ENCODE measurements around the gene GSPT1. TPM values are rescaled to one million over a fixed set of nuclear protein-coding genes. Genes with fewer than 3 reads are reported as not detected.

Gene GSPT1
- total RNA-seq, 1 experiment from 2014 or later, result 136 TPM

DNA sequence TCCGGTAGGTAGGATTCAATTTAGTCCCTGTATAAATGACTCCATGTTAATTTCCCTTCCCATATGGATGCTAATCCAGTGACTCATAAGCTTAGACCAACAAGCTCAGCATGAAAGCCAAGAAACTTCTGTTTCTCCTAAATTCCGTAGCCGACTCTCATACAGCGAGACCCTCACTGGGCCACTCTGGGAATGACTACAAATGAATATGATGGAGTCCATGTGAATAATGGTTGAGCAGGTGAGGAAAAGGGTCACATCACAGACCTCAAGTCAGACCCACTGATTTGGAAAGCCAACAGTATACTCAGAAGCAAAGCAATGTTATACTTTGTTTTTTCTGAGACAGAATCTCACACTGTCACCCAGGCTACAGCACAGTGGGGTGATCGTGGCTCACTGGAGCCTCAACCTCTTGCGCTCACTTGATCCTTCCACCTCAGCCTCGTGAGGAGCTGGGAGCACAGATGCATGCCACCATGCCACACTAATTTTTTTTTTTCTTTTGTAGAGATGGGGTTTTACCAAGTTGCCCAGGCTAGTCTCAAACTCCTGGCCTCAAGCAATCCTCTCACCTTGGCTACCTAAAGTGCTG is 79.0 kb downstream of the GSPT1 start:
- H3K27me3 ChIP-seq (replicated peaks; ENCODE audit: control insufficient read depth, insufficient read depth, low read length), result no peaks in the 10 kb centered on the region
- no peak for DNase-seq
- H3K9me3 Mint-ChIP-seq (ENCODE audit: unreplicated experiment), result no peaks in the 10 kb centered on the region
- TF ChIP-seq, protein P1, sequence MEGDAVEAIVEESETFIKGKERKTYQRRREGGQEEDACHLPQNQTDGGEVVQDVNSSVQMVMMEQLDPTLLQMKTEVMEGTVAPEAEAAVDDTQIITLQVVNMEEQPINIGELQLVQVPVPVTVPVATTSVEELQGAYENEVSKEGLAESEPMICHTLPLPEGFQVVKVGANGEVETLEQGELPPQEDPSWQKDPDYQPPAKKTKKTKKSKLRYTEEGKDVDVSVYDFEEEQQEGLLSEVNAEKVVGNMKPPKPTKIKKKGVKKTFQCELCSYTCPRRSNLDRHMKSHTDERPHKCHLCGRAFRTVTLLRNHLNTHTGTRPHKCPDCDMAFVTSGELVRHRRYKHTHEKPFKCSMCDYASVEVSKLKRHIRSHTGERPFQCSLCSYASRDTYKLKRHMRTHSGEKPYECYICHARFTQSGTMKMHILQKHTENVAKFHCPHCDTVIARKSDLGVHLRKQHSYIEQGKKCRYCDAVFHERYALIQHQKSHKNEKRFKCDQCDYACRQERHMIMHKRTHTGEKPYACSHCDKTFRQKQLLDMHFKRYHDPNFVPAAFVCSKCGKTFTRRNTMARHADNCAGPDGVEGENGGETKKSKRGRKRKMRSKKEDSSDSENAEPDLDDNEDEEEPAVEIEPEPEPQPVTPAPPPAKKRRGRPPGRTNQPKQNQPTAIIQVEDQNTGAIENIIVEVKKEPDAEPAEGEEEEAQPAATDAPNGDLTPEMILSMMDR (IDR thresholded peaks at IDR 0.05; ENCODE audit: insufficient read depth in 1 of 2, low read depth in 1 of 2, low read length in 1 of 2, severe bottlenecking in 1 of 2, unreplicated experiment in 1 of 2), result no peak
- CTCF ChIA-PET, result no interaction called here
- no peaks in the 10 kb centered on the region for H3K27me3 Mint-ChIP-seq (ENCODE audit: insufficient read depth, unreplicated experiment)
- H3K4me1 ChIP-seq, result peaks cover 4% of the 10 kb centered on the region; the same call in 1 of the 2 replicates
- no peak overlapping the region for H3K27ac Mint-ChIP-seq (ENCODE audit: unreplicated experiment)
- H3K4me3 Mint-ChIP-seq (ENCODE audit: unreplicated experiment), result no peak overlapping the region
- no peak overlapping the region for H3K4me3 ChIP-seq (ENCODE audit: low read depth, low read length)
- H3K4me1 Mint-ChIP-seq (ENCODE audit: low read depth, unreplicated experiment), result no peaks in the 10 kb centered on the region
- no TSS peak for BruUV-seq (replicated peaks)
- POLR2A ChIA-PET, result no interaction called here
- peaks cover 58% of the 10 kb centered on the region for H3K36me3 Mint-ChIP-seq (ENCODE audit: insufficient read depth, unreplicated experiment)
- H3K9me3 ChIP-seq, result no peaks in the 10 kb centered on the region
- peaks cover 3% of the 10 kb centered on the region; the same call in 1 of the 2 replicates for H3K36me3 ChIP-seq (ENCODE audit: control insufficient read depth, insufficient read depth, low read length)
- intact Hi-C loops (cut with micrococcal nuclease; ENCODE audit: unreplicated experiment), result no loop called here

GRCh38 chr16:11835891-11836649 is 79.7 kb downstream of the GSPT1 start:
- no TSS peak for BruUV-seq (replicated peaks)
- CTCF ChIA-PET, result no interaction called here
- H3K36me3 Mint-ChIP-seq (ENCODE audit: insufficient read depth, unreplicated experiment), result peaks cover 51% of the 10 kb centered on the region
- POLR2A ChIA-PET, result no interaction called here
- H3K4me1 ChIP-seq, result peaks cover 4% of the 10 kb centered on the region; the same call in 1 of the 2 replicates
- H3K4me3 Mint-ChIP-seq (ENCODE audit: unreplicated experiment), result no peak overlapping the region
- H3K9me3 ChIP-seq, result no peaks in the 10 kb centered on the region
- no peak for DNase-seq
- intact Hi-C loops (cut with micrococcal nuclease; ENCODE audit: unreplicated experiment), result no loop called here
- no peaks in the 10 kb centered on the region for H3K27me3 Mint-ChIP-seq (ENCODE audit: insufficient read depth, unreplicated experiment)
- H3K36me3 ChIP-seq (ENCODE audit: control insufficient read depth, insufficient read depth, low read length), result 0 out of 2 replicates have a peak, but pooled peaks cover 2% of the 10 kb centered on the region
- TF ChIP-seq, protein P1 (IDR thresholded peaks at IDR 0.05; ENCODE audit: insufficient read depth in 1 of 2, low read depth in 1 of 2, low read length in 1 of 2, severe bottlenecking in 1 of 2, unreplicated experiment in 1 of 2), result no peak
- no peaks in the 10 kb centered on the region for H3K4me1 Mint-ChIP-seq (ENCODE audit: low read depth, unreplicated experiment)
- H3K4me3 ChIP-seq (ENCODE audit: low read depth, low read length), result no peak overlapping the region
- H3K27ac Mint-ChIP-seq (ENCODE audit: unreplicated experiment), result no peak overlapping the region
- no peaks in the 10 kb centered on the region for H3K9me3 Mint-ChIP-seq (ENCODE audit: unreplicated experiment)
- H3K27me3 ChIP-seq (replicated peaks; ENCODE audit: control insufficient read depth, insufficient read depth, low read length), result no peaks in the 10 kb centered on the region

DNA sequence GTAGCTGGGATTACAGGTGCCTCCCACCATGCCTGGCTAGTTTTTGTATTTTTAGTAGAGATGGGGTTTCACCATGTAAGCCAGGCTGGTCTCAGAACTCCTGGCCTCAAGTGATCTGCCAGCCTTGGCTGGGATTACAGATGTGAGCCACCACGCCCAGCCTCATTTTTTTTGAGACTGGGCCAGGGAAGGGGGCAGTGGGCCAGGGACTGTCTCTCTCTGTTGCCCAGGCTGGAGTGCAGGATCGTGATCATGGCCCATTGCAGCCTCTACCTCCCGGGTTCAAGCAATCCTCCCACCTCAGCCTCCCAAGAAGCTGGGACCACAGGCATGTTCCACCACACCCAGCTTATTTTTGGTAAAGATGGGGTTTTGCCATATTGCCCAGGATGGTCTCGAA is 80.4 kb downstream of the GSPT1 start:
- Mint-ChIP-seq H3K4me3 (ENCODE audit: unreplicated experiment) (no peak overlapping the region), H3K36me3 (ENCODE audit: insufficient read depth, unreplicated experiment) (peaks cover 45% of the 10 kb centered on the region), H3K9me3 (ENCODE audit: unreplicated experiment) (no peaks in the 10 kb centered on the region), H3K4me1 (ENCODE audit: low read depth, unreplicated experiment) (no peaks in the 10 kb centered on the region), H3K27ac (ENCODE audit: unreplicated experiment) (no peak overlapping the region), H3K27me3 (ENCODE audit: insufficient read depth, unreplicated experiment) (no peaks in the 10 kb centered on the region)
- TF ChIP-seq, protein P1 (IDR thresholded peaks at IDR 0.05; ENCODE audit: insufficient read depth in 1 of 2, low read depth in 1 of 2, low read length in 1 of 2, severe bottlenecking in 1 of 2, unreplicated experiment in 1 of 2), result no peak
- H3K27me3 ChIP-seq (replicated peaks; ENCODE audit: control insufficient read depth, insufficient read depth, low read length), result no peaks in the 10 kb centered on the region
- no peak for DNase-seq
- peaks cover 4% of the 10 kb centered on the region; the same call in 1 of the 2 replicates for H3K4me1 ChIP-seq
- intact Hi-C loops (cut with micrococcal nuclease; ENCODE audit: unreplicated experiment), result no loop called here
- no peaks in the 10 kb centered on the region for H3K36me3 ChIP-seq (ENCODE audit: control insufficient read depth, insufficient read depth, low read length)
- BruUV-seq (replicated peaks), result no TSS peak
- POLR2A ChIA-PET, result interaction anchor here (1.2 kb wide), 1 partner anchor 37 kb away, joined by 3 read pairs; no protein-coding TSS in a partner anchor
- CTCF ChIA-PET, result no interaction called here
- H3K4me3 ChIP-seq (ENCODE audit: low read depth, low read length), result no peak overlapping the region
- H3K9me3 ChIP-seq, result no peaks in the 10 kb centered on the region

Data from Caco-2 (cell line).